Cardiac fibroblast (primary cell): Measurements from ENCODE around the gene TSFM.

ENCODE experiments used
- DNase-seq, 2 donors: peaks; one replicate each; pipeline versions ENCODE4 v3.0.0 to v3.0.0-alpha.2; 2010; ENCODE audit warnings: low read depth in 2 of 2
- H3K4me3 ChIP-seq, 2 donors: replicated peaks in 1 of 2; 1 replicate in 1 of 2; 2 replicates in 1 of 2; pipeline ENCODE4 v1.5.1; 2011; ENCODE audit warnings: low read depth in 2 of 2, low read length in 2 of 2, mild to moderate bottlenecking in 2 of 2, moderate library complexity in 1 of 2
- CTCF ChIP-seq: IDR thresholded peaks from one replicate; pipeline ENCODE4 v1.5.1; 2011; ENCODE audit warnings: low read depth, mild to moderate bottlenecking, low read length, inconsistent platforms

TSFM gene

GRCh38 chr12:57737467-57738460 is 44.8 kb upstream of the TSFM start:
- H3K4me3 ChIP-seq, result peak overlapping the region in 1 of 2 donors; percentile 21
- TF ChIP-seq CTCF, result no peak
- no peak for DNase-seq

DNA sequence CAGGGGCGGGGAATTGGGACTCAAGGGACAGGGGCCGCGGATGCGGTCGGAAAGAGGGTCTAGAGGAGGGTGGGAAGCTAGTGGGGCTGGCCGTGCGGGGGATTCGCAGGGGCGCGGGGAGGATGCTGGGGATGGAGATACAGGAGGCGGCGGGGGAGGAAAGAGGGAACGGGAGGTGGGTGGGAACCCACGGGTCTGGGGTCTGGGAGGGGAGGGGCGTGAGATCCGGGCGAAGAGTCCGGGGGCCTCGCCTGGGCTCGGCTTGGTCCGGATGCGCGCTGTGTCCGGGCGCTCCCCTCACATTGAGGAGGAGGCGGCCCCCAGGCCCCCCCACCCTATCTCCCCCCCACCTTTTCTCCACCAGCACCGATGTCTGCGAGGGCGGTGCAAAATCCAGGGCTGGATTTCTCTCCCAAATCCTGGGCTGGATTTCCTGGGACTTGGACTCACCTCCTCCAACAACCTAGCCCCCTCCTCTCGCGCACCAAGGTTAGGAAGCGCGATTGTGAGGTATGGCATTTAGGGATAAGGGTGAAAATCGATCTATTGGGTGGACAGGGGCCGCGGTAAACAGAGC is 43.8 kb upstream of the TSFM start, which contains the start of gene AGAP2:
Gene AGAP2 (minus strand): TSS at position 82 of the 577 bp plus-strand sequence. CDS start 496 bp downstream, outside the sequence.
- no peak for DNase-seq
- H3K4me3 ChIP-seq, result peak within 1 kb of the TSS in 1 of 2 donors; percentile 21
- no peak for TF ChIP-seq CTCF

DNA sequence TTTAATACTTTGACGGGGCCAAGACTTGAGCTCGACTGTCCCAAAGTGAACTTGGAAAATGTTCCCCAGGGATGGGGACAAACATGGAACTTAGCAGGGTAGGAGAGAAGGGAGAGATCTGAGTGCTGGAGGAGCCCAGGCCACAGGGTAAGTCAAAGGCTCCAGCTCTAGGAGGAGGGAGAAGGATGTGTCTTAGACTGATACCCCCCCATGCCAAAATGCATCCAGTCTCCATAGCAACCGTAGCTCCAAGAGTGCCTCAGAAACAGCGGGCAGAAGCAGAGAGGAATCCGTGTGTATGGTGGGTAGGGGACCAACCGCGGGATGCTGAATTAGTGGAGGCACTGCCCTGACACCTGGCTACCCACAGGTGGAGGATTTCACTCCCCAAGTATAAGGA is 43.2 kb upstream of the TSFM start:
- no peak for TF ChIP-seq CTCF
- no peak overlapping the region for H3K4me3 ChIP-seq
- DNase-seq, result no peak

- no peak for DNase-seq
- no peak for TF ChIP-seq CTCF
- no peak overlapping the region for H3K4me3 ChIP-seq
Observed at GRCh38 chr12:57739914-57740538, 42.6 kb upstream of the TSFM start.

DNA sequence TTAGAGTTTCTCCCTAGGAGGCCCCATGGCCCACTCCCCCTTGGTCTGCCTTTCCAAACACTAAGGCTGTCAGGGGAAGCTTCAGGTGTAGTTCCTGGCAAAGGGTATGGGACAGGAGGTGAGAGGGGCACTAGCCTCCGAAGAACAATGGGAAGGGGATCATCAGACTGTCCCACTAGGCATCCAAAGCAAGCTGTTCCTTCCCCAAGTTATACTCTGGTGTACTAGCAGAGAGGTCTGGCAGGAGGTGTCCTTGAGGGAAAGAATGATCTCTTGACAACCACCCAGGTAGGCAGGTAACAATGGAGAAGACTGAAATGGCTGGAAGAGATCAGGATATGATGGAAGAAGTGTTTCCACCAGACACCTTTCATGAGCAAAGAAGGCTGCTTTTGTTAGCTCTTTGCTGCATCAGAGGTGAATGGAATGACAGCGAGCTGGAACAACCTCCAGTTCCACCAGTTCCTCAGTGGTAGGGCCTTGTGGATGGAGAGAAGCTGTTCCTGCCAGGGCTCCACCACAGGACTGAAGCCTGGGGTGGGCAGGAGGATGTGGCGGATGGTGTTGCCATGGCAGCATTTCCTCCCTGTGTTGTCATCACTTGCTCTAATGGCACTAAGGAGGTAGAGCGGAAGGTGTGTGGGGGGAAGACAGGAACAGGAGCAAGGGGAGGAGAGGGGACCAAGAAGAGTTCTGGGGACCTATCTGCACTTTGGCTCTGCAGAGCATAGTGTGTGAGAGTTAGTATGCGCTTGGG is 41.8 kb upstream of the TSFM start:
- H3K4me3 ChIP-seq, result no peak overlapping the region
- no peak for TF ChIP-seq CTCF
- DNase-seq, result no peak

DNA sequence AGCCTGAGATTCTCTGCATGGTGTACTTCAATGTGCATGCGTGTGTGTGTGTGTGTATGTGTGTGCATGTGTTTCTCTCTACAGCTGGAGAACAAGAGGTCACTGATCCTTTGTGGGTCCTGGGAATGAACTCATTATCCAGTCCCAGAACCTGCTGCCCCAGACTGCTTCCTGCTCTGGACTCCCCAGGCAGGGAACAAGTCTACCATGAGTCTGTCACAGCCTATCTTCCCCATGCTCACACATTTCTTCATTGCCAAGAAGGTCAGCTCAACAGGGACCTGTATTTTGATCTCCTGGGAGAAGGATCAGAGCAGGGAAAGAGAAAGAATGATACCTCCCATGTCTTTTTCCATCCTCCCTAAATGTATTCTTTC is 41.2 kb upstream of the TSFM start:
- no peak for DNase-seq
- no peak overlapping the region for H3K4me3 ChIP-seq
- no peak for TF ChIP-seq CTCF
